GM12864 (cell line): ENCODE data around the gene MAP3K5.

Source experiments
- DNase-seq: peaks from one replicate; pipeline ENCODE4 v3.0.0-alpha.2; 2011; ENCODE audit warnings: low read depth
- H3K4me3 ChIP-seq: 2 replicates; pipeline ENCODE4 v1.5.1; 2011; ENCODE audit warnings: mild to moderate bottlenecking, low read depth, low read length, control low read depth
- TF ChIP-seq, protein P1 (sequence below): IDR thresholded peaks from 2 replicates; pipeline ENCODE4 v1.5.1; 2011; ENCODE audit warnings: low read depth, mild to moderate bottlenecking, moderate library complexity, low read length, control low read depth, inconsistent platforms; ENCODE audit errors: missing control alignments

Gene MAP3K5

GRCh38 chr6:136607204-136607931 is 184.9 kb downstream of the MAP3K5 start:
- no peak overlapping the region for H3K4me3 ChIP-seq
- DNase-seq: no peak
- TF ChIP-seq, protein P1, sequence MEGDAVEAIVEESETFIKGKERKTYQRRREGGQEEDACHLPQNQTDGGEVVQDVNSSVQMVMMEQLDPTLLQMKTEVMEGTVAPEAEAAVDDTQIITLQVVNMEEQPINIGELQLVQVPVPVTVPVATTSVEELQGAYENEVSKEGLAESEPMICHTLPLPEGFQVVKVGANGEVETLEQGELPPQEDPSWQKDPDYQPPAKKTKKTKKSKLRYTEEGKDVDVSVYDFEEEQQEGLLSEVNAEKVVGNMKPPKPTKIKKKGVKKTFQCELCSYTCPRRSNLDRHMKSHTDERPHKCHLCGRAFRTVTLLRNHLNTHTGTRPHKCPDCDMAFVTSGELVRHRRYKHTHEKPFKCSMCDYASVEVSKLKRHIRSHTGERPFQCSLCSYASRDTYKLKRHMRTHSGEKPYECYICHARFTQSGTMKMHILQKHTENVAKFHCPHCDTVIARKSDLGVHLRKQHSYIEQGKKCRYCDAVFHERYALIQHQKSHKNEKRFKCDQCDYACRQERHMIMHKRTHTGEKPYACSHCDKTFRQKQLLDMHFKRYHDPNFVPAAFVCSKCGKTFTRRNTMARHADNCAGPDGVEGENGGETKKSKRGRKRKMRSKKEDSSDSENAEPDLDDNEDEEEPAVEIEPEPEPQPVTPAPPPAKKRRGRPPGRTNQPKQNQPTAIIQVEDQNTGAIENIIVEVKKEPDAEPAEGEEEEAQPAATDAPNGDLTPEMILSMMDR: no peak

- no peak for DNase-seq
- no peak overlapping the region for H3K4me3 ChIP-seq
- TF ChIP-seq, protein P1: no peak
These were observed 187.3 kb downstream of the MAP3K5 start for GRCh38 chr6:136604928-136605510.

- no peak overlapping the region for H3K4me3 ChIP-seq
- DNase-seq: no peak
- TF ChIP-seq, protein P1: no peak
These were observed 187.9 kb downstream of the MAP3K5 start for GRCh38 chr6:136604328-136604825.

DNA sequence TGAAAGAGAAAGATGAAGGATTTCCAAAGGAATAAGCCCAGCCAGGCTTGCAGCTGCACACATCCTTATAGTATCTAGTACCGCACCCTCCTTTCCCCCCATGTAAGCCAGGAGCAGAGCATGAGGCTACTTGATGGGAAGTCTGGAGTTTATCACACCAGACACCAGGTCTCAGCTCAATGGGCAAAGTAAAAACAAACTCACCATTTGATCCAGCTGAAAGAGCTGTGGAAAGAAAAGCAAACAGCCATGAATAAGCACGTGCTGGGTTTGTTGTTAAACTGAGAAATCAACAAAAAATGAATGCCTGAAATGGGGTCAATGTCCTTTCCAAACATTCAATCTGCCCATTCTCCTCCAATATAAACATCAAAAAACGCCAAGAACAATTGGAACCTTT is 191.5 kb downstream of the MAP3K5 start:
- no peak for DNase-seq
- TF ChIP-seq, protein P1: no peak
- no peak overlapping the region for H3K4me3 ChIP-seq

DNA sequence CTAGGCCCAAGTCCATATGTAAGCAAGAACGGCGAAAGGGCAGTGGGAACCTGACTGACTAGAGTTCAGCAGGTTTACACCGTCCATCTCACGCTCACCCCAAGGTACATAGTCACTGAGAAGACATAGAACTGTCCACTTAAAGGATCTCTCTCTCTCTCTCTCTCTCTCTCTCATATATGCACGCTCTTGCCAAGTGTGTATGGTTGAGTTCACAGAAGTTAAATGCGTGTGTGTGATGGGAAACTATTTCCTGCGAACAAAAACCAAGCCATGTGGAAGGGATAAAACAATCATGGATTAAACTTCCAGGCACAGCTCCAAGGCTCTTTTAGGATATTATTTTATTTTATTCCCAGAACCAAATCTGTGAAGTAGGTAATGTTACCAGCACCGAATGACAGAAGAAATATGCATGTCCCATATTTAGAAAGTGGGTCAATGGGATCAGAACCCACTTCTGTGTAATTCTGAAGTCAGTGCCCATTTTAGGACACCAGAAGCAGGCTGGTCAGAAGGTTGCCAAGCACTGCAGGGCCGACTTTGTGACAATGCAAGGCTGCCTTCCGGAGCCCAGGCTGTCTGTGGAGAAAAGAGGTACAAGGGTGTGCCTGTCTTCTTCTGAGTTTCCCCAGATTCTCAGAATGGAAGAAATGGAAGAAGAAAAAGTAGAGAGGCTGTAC is 192.8 kb downstream of the MAP3K5 start:
- no peak overlapping the region for H3K4me3 ChIP-seq
- TF ChIP-seq, protein P1: no peak
- DNase-seq: no peak

DNA sequence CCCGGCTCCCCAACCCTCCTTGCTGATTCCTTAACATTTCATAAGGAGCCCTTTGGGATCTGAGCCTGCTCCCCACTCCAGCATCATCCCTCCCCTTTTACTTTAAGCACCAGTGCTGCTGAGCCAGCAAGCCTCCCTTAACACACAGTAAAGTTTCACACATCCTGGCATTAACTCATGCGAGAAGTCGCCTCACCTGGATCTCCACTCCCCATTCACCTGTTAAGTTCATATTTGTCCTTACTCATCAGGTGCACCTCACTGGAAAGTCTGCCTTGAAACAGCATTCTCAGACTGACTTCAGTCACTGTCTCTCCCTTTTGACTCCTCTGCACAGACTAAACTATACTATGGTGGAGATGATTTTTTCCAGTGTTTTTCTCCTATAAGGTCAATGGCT is 194.2 kb downstream of the MAP3K5 start:
- no peak for DNase-seq
- TF ChIP-seq, protein P1: no peak
- H3K4me3 ChIP-seq: no peak overlapping the region
